ENCODE results near the gene KISS1.

DNA sequence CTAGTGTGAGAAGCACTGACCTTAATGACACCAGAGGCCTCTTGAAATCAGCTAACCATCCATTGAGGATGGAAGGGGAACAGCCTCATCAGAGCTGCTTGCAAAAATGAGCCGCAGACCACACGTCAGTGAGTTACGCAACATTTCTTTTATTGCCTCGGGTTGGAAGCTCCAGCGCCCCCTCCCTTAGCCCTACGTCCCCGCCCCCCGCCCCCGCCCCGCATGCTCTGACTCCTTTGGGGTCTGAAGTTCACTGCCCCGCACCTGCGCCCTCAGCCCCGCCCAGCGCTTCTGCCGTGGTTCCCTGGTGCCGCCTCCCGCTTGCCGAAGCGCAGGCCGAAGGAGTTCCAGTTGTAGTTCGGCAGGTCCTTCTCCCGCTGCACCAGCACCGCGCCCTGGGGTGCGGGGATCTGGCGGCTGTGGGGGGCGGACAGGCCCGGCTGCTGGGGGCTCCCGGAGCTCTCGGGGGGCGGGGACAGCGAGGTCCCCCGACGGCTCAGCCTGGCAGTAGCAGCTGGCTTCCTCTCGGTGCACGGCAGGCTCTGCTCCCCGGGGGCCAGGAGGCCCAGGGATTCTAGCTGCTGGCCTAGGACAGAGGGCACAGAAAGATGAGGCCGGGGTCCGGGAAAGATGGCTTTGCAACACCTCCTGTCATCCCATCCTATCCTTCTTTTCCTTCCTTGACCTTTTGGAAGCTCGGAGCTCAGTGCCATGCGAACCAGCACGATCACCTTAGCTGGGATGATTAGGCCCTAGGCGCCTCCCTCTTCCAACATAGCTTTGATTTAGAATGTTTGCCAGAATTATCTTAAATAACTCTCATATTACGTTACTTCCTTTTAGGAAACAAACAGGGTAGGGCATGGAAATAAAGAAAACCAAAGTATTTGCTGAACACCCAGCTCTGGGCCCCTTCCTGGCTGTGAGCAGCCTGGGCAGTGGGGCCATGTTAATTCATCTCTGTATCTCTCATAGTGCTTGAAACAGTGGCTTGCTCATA lies 5.8 kb downstream of the KISS1 start:
- no peak for TF ChIP-seq EZH2 (IDR thresholded peaks at IDR 0.05; ENCODE audit: borderline replicate concordance, low read length)
- TF ChIP-seq, protein P1, sequence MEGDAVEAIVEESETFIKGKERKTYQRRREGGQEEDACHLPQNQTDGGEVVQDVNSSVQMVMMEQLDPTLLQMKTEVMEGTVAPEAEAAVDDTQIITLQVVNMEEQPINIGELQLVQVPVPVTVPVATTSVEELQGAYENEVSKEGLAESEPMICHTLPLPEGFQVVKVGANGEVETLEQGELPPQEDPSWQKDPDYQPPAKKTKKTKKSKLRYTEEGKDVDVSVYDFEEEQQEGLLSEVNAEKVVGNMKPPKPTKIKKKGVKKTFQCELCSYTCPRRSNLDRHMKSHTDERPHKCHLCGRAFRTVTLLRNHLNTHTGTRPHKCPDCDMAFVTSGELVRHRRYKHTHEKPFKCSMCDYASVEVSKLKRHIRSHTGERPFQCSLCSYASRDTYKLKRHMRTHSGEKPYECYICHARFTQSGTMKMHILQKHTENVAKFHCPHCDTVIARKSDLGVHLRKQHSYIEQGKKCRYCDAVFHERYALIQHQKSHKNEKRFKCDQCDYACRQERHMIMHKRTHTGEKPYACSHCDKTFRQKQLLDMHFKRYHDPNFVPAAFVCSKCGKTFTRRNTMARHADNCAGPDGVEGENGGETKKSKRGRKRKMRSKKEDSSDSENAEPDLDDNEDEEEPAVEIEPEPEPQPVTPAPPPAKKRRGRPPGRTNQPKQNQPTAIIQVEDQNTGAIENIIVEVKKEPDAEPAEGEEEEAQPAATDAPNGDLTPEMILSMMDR (IDR thresholded peaks at IDR 0.05; ENCODE audit: low read length), result no peak

All from OCI-LY1 (cell line).